GM23248 (cell line): Measurements from ENCODE around the gene MACROD2. TPM values are rescaled to one million over a fixed set of nuclear protein-coding genes. Genes with fewer than 3 reads are reported as not detected.
"Not testable (repeated sequence)": the region's sequence is repeated elsewhere in the genome, so short reads cannot be mapped to it uniquely, and the experiment has no call there.

ENCODE experiments used
- DNase-seq: peaks from one replicate; pipeline ENCODE4 v3.0.0-alpha.2; 2015
- H2AFZ ChIP-seq: fragments of 200-600 bp; sonication (generic); 2 replicates; pipeline ENCODE4 v1.6.1; 2016; ENCODE audit warnings: antibody characterized with exemption
- H3F3A ChIP-seq: fragments of 200-600 bp; sonication (generic); 2 replicates; pipeline ENCODE4 v1.6.1; 2016; ENCODE audit warnings: mild to moderate bottlenecking, antibody characterized with exemption, mixed run types; ENCODE audit not compliant: insufficient read depth
- H3K27ac ChIP-seq: fragments of 200-600 bp; sonication (generic); 2 replicates; pipeline ENCODE4 v1.5.1; 2016; ENCODE audit warnings: mild to moderate bottlenecking
- H3K27me3 ChIP-seq: fragments of 200-600 bp; sonication (generic); replicated peaks from 2 replicates; pipeline ENCODE4 v1.6.1; 2016; ENCODE audit warnings: mild to moderate bottlenecking; ENCODE audit not compliant: insufficient read depth
- H3K36me3 ChIP-seq: fragments of 200-600 bp; sonication (generic); 2 replicates; pipeline ENCODE4 v1.6.1; 2016; ENCODE audit warnings: low read depth, mild to moderate bottlenecking
- H3K4me1 ChIP-seq: fragments of 200-600 bp; sonication (generic); 2 replicates; pipeline ENCODE4 v1.6.1; 2016; ENCODE audit warnings: mild to moderate bottlenecking; ENCODE audit not compliant: insufficient read depth
- H3K4me2 ChIP-seq: fragments of 200-600 bp; sonication (generic); one replicate; pipeline ENCODE4 v1.6.1; 2016; ENCODE audit warnings: mild to moderate bottlenecking; ENCODE audit not compliant: unreplicated experiment
- H3K4me3 ChIP-seq: fragments of 200-600 bp; sonication (generic); 2 replicates; pipeline ENCODE4 v1.5.1; 2016; ENCODE audit warnings: mild to moderate bottlenecking
- H3K79me2 ChIP-seq: fragments of 200-600 bp; sonication (generic); 2 replicates; pipeline ENCODE4 v1.6.1; 2016; ENCODE audit warnings: mild to moderate bottlenecking; ENCODE audit not compliant: insufficient read depth
- H3K9ac ChIP-seq: fragments of 200-600 bp; sonication (generic); 2 replicates; pipeline ENCODE4 v1.6.1; 2016; ENCODE audit warnings: mild to moderate bottlenecking
- H3K9me2 ChIP-seq: fragments of 200-600 bp; sonication (generic); 2 replicates; pipeline ENCODE4 v1.6.1; 2016; ENCODE audit warnings: mixed run types, mild to moderate bottlenecking, moderate library complexity; ENCODE audit not compliant: insufficient read depth
- H3K9me3 ChIP-seq: fragments of 200-600 bp; sonication (generic); one replicate; pipeline ENCODE4 v1.6.1; 2017; ENCODE audit warnings: low read depth
- H4K20me1 ChIP-seq: fragments of 200-600 bp; sonication (generic); 2 replicates; pipeline ENCODE4 v1.6.0; 2016; ENCODE audit not compliant: insufficient read depth
- EZH2 ChIP-seq: fragments of 200-600 bp; sonication (generic); IDR thresholded peaks from 2 replicates; pipeline ENCODE4 v1.6.1; 2018; ENCODE audit warnings: antibody characterized with exemption, mild to moderate bottlenecking; ENCODE audit not compliant: insufficient read depth, poor library complexity, severe bottlenecking
- EZH2phosphoT487 ChIP-seq: fragments of 200-600 bp; sonication (generic); IDR thresholded peaks from 2 replicates; pipeline ENCODE4 v1.6.1; 2018; ENCODE audit warnings: antibody characterized with exemption, moderate library complexity, mild to moderate bottlenecking, low read depth; ENCODE audit not compliant: insufficient read depth
- WGBS, 2 experiments: methylation state at CpG; one replicate each; pipeline ENCODE4 v1.1.6; 2015 to 2017; ENCODE audit warnings: low lambda C conversion rate in 2 of 2, low coverage in 1 of 2; ENCODE audit errors: missing lambda C conversion rate in 2 of 2; 5-methylcytosine and 5-hydroxymethylcytosine counted together
- in situ Hi-C: fragments of 300-500 bp; cut with MboI; formaldehyde crosslinking; loops from 2 replicates; pipeline ENCODE4 v1.15.0; 2020
- polyA plus RNA-seq: library from polyadenylated mRNA; unstranded; fragments of >200 nt; fragmentation: Nextera tagmentation; extraction: Ambion mirVana; gene quantifications from 2 replicates; pipeline ENCODE4 v1.2.1, GENCODE V29; 2016
- total RNA-seq: library from RNA; depleted of rRNA; stranded (reverse); fragments of >200 nt; shearing (Covaris generic); gene quantifications from 2 replicates; pipeline ENCODE4 v1.2.3, GENCODE V29; 2014

The MACROD2 gene
- total and polyA plus RNA-seq, 2 experiments from 2014 or later, result 1.1 to 3.1 TPM

DNA sequence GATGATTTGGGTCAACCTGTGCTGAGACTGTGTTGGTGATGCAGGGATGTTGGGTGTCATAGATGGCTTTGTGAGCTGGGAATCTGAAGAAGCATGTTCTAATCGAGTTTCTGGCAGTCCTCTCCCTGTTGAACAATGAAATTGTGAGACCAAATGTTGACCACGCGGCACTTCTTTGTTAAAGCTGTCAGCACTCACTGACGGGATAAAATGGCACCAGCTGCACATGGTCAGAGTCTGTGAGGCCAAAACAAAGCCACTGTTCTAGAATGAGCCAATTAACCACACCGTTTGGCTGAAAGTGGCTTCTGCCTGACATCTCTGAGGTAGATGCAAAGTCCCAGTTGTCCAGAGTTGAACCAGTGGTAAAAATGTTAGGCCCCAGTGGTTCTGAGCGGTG is 2015.7 kb downstream of the MACROD2 start:
- Histone ChIP-seq H3K27ac (no peak overlapping the region), H3F3A (no peaks in the 10 kb centered on the region), H4K20me1 (no peaks in the 10 kb centered on the region), H3K79me2 (no peaks in the 10 kb centered on the region), H3K4me2 (no peak overlapping the region), H3K9ac (no peak overlapping the region), H3K36me3 (no peaks in the 10 kb centered on the region), H3K9me2 (no peaks in the 10 kb centered on the region), H3K9me3 (no peaks in the 10 kb centered on the region), H3K27me3 (no peaks in the 10 kb centered on the region), H3K4me1 (no peaks in the 10 kb centered on the region), H2AFZ (no peak overlapping the region), H3K4me3 (no peak overlapping the region)
- no peak for TF ChIP-seq EZH2
- TF ChIP-seq EZH2phosphoT487, result no peak
- no peak for DNase-seq
- in situ Hi-C loops, result no loop called here
- WGBS, 2 experiments, result 40 to 43% methylated on average over 6 of the region's 6 CpGs

DNA sequence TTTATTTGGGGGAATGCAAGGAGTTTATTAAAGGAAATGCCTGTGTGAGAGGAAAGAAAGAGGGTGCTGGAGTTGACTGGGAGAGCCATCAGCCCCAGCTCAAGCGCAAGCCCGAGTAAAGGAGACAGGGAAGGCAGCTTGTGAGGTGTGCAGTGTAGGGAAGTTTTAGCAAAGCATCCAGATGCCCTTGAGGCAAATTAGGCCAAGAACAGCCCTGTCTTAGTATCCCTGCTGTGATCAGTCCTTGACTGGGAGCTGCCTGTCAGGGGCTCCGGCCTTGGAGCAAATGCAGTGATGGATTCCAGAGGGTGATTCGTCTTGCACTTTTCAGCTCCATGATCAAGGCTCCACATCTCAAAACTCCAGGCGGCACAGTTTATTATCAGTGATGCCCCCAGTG is 2016.2 kb downstream of the MACROD2 start:
- in situ Hi-C loops, result no loop called here
- Histone ChIP-seq H3K4me2 (no peak overlapping the region), H3K79me2 (no peaks in the 10 kb centered on the region), H3K9ac (no peak overlapping the region), H3K4me1 (no peaks in the 10 kb centered on the region), H3K4me3 (no peak overlapping the region), H3K36me3 (no peaks in the 10 kb centered on the region), H3K27me3 (no peaks in the 10 kb centered on the region), H3F3A (no peaks in the 10 kb centered on the region), H3K9me2 (no peaks in the 10 kb centered on the region), H2AFZ (no peak overlapping the region), H4K20me1 (no peaks in the 10 kb centered on the region), H3K9me3 (no peaks in the 10 kb centered on the region), H3K27ac (no peak overlapping the region)
- DNase-seq, result no peak
- TF ChIP-seq EZH2 (no peak), EZH2phosphoT487 (no peak)
- WGBS, 2 experiments, result 76 to 83% methylated on average over 5 of the region's 5 CpGs

DNA sequence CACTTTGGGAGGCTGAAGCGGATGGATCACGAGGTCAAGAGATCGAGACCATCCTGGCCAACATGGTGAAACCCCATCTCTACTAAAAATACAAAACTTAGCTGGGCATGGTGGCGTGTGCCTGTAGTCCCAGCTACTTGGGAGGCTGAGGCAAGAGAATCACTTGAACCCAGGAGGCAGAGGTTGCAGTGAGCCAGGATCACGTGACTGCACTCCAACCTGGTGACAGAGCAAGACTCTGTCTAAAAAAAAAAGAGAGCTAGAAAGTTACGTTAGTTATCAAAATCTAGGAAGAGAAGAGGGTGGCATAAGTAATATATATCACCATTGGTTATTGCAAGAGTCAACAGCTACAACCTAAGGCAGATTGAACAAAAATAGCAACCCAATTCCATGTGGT is 2017.6 kb downstream of the MACROD2 start:
- H3K79me2 ChIP-seq, H2AFZ ChIP-seq, DNase-seq, H3K4me2 ChIP-seq, H3K4me1 ChIP-seq, in situ Hi-C loops, H3K9me3 ChIP-seq, H3F3A ChIP-seq, H3K27me3 ChIP-seq, H4K20me1 ChIP-seq, H3K27ac ChIP-seq, H3K9ac ChIP-seq, H3K36me3 ChIP-seq, H3K9me2 ChIP-seq, H3K4me3 ChIP-seq: not testable (repeated sequence)
- 52 to 67% methylated on average over 6 of the region's 6 CpGs for WGBS, 2 experiments

DNA sequence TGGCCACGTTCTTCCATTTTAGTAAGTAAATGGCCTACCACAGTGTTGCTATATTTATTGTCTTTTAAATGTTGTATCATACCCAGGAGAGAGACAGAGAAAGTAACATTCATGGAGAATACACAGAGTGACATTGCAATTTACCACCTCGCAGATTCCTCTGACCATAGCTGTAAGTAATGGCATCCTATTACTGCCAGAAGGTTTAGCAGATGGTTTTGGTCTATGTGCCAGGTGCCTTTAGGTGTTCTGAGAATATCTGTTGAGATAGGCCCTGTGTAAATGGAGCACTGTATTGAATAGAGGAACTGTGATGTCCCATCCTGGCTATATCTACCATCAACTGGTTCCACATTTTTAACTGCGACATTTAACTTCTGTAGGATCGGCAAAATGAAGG is 2018.3 kb downstream of the MACROD2 start:
- H3F3A ChIP-seq, result no peaks in the 10 kb centered on the region
- H3K9me3 ChIP-seq, result no peaks in the 10 kb centered on the region
- no peak overlapping the region for H3K9ac ChIP-seq
- in situ Hi-C loops, result no loop called here
- H3K27me3 ChIP-seq, result no peaks in the 10 kb centered on the region
- no peak overlapping the region for H2AFZ ChIP-seq
- DNase-seq, result no peak
- H3K36me3 ChIP-seq, result no peaks in the 10 kb centered on the region
- H3K9me2 ChIP-seq, result no peaks in the 10 kb centered on the region
- H3K79me2 ChIP-seq, result no peaks in the 10 kb centered on the region
- TF ChIP-seq EZH2phosphoT487 (no peak), EZH2 (no peak)
- H3K27ac ChIP-seq, result no peak overlapping the region
- no peak overlapping the region for H3K4me3 ChIP-seq
- H3K4me2 ChIP-seq, result no peak overlapping the region
- H4K20me1 ChIP-seq, result no peaks in the 10 kb centered on the region
- no peaks in the 10 kb centered on the region for H3K4me1 ChIP-seq
- 48 to 60% methylated on average over 4 of the region's 4 CpGs for WGBS, 2 experiments

DNA sequence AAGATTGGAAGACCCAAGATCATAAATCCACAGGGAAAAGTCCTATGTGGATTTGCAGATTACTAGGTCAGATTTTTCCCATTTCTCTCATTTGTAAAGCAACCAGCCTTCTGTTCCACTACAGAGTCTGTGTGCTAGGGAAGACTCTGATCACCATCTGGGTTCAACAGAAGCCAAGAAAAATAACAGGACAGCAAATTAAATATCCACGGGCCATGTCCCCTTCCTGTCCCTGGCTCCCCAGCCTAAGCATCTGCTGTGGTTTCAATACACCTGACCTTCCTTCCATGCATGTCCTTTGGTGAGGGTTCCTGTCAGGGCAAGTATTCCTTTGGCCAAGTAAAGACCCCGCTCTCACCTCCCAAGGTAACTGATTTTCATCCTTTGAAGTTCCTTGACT is 2019.1 kb downstream of the MACROD2 start:
- in situ Hi-C loops, result no loop called here
- no peaks in the 10 kb centered on the region for H3K27me3 ChIP-seq
- WGBS, 2 experiments, result 26 to 31% methylated on average over 2 of the region's 2 CpGs
- no peak overlapping the region for H3K27ac ChIP-seq
- TF ChIP-seq EZH2phosphoT487, result no peak
- TF ChIP-seq EZH2, result no peak
- H3K4me3 ChIP-seq, result no peak overlapping the region
- H3K4me1 ChIP-seq, result no peaks in the 10 kb centered on the region
- no peak for DNase-seq
- H3F3A ChIP-seq, result no peaks in the 10 kb centered on the region
- H3K9me3 ChIP-seq, result no peaks in the 10 kb centered on the region
- no peaks in the 10 kb centered on the region for H4K20me1 ChIP-seq
- no peak overlapping the region for H3K4me2 ChIP-seq
- no peaks in the 10 kb centered on the region for H3K79me2 ChIP-seq
- no peak overlapping the region for H3K9ac ChIP-seq
- H3K36me3 ChIP-seq, result no peaks in the 10 kb centered on the region
- H2AFZ ChIP-seq, result no peak overlapping the region
- no peaks in the 10 kb centered on the region for H3K9me2 ChIP-seq
